ENCODE results near the gene MEIS2. TPM values are rescaled to one million over a fixed set of nuclear protein-coding genes. Genes with fewer than 3 reads are reported as not detected.

MEIS2 gene
- polyA plus RNA-seq, 1 donor, result 19.7 TPM

DNA sequence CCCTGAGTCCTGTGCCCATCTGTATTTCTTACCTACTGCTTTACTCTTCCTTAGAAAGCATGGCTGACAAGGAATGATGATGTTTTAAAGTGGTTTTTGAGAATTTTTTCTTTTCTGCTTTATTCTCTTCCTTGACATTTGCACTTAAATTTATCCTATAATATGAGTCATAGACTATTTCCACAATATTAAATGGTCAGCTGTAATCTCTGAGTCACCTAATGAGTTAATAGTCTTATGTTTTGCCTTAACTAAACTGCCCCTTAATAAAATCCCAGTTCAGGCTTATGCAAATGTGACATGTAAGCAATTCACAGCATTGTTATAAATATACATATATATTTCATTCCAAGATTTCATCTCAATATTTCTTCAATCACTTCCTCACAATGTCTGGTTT, 23.8 kb downstream of the MEIS2 start:
- Histone ChIP-seq H3K27ac (ENCODE audit: low read length) (no peak overlapping the region), H3K4me1 (ENCODE audit: control insufficient read depth, insufficient read depth, low read length) (no peaks in the 10 kb centered on the region), H3K9me3 (ENCODE audit: control insufficient read depth, low read depth, low read length) (no peaks in the 10 kb centered on the region), H3K36me3 (ENCODE audit: control insufficient read depth, insufficient read depth, low read length) (peaks cover 3% of the 10 kb centered on the region), H3K27me3 (ENCODE audit: control insufficient read depth, insufficient read depth, low read length) (no peaks in the 10 kb centered on the region), H3K4me3 (ENCODE audit: low read length) (no peak overlapping the region)
- DNase-seq, result no peak

DNA sequence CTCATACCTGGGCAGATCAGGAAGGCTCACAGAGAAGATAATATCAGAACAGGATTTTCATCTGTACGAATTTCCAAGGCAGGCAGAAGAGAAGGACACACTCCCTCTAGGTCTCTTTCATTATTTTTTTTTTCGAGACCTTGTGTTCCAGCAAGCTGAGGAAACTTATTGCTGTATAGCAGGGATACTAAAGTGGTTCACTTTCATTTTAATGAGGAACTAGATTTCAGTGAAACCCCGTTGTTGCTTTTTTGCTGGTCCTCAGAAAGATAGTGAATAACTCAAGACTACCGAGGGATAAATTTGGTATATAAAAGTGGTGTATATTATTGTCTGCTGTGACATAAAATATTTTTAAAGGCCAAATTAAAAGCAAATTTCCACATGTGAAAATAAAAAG, 24.6 kb downstream of the MEIS2 start:
- Histone ChIP-seq H3K36me3 (ENCODE audit: control insufficient read depth, insufficient read depth, low read length) (peaks cover 3% of the 10 kb centered on the region), H3K27ac (ENCODE audit: low read length) (no peak overlapping the region), H3K9me3 (ENCODE audit: control insufficient read depth, low read depth, low read length) (no peaks in the 10 kb centered on the region), H3K4me3 (ENCODE audit: low read length) (no peak overlapping the region), H3K27me3 (ENCODE audit: control insufficient read depth, insufficient read depth, low read length) (no peaks in the 10 kb centered on the region), H3K4me1 (ENCODE audit: control insufficient read depth, insufficient read depth, low read length) (no peaks in the 10 kb centered on the region)
- DNase-seq, result no peak
- WGBS (ENCODE audit: insufficient coverage, low lambda C conversion rate), result 100% methylated on average over 1 of the region's 4 CpGs

DNA sequence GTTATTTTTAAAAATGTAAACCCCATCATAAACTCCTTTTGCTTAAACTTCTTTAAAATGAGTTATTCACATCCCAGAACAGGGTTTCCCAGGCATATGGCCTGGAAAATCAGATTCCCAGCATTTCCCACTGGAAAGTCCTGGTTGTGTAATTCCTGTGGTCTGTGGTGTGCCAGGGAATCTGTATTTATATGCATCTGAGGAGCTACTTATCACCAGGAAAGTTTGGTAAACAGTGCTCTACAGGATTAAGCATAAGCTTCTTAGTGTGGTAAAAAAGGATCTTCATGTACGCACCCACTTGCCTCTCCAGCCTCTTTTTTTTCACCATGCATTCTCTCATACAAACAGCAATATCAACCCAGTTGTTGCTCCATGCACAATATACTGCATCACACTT, 28.2 kb downstream of the MEIS2 start:
- DNase-seq, result no peak
- 100% methylated on average over 1 of the region's 1 CpG for WGBS (ENCODE audit: insufficient coverage, low lambda C conversion rate)
- Histone ChIP-seq H3K27ac (ENCODE audit: low read length) (no peak overlapping the region), H3K36me3 (ENCODE audit: control insufficient read depth, insufficient read depth, low read length) (peaks cover 3% of the 10 kb centered on the region), H3K9me3 (ENCODE audit: control insufficient read depth, low read depth, low read length) (no peaks in the 10 kb centered on the region), H3K4me1 (ENCODE audit: control insufficient read depth, insufficient read depth, low read length) (no peaks in the 10 kb centered on the region), H3K4me3 (ENCODE audit: low read length) (no peak overlapping the region), H3K27me3 (ENCODE audit: control insufficient read depth, insufficient read depth, low read length) (no peaks in the 10 kb centered on the region)

DNA sequence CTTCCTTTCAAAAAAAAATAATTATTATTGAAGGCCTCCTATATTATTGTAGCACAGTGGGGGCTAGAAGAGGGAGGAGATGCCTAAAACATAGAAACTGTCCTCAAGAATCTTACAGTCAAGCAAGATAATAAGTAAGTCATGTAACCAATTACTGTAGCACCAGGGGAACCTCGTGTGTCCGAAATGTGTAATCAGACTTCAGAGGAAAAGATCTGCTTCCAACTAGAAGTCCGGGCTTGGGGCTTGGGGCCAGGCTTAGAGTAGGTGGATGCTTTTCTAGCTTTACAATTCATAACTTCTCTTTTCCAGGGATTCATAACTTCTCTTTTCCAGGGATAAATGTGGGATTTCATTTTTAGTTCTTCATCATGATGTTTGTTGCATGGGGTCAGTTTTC, 29.2 kb downstream of the MEIS2 start:
- H3K4me3 ChIP-seq (ENCODE audit: low read length), result no peak overlapping the region
- no peaks in the 10 kb centered on the region for H3K27me3 ChIP-seq (ENCODE audit: control insufficient read depth, insufficient read depth, low read length)
- H3K4me1 ChIP-seq (ENCODE audit: control insufficient read depth, insufficient read depth, low read length), result no peaks in the 10 kb centered on the region
- 100% methylated on average over 1 of the region's 3 CpGs for WGBS (ENCODE audit: insufficient coverage, low lambda C conversion rate)
- H3K27ac ChIP-seq (ENCODE audit: low read length), result no peak overlapping the region
- no peak for DNase-seq
- peaks cover 3% of the 10 kb centered on the region for H3K36me3 ChIP-seq (ENCODE audit: control insufficient read depth, insufficient read depth, low read length)
- H3K9me3 ChIP-seq (ENCODE audit: control insufficient read depth, low read depth, low read length), result no peaks in the 10 kb centered on the region

DNA sequence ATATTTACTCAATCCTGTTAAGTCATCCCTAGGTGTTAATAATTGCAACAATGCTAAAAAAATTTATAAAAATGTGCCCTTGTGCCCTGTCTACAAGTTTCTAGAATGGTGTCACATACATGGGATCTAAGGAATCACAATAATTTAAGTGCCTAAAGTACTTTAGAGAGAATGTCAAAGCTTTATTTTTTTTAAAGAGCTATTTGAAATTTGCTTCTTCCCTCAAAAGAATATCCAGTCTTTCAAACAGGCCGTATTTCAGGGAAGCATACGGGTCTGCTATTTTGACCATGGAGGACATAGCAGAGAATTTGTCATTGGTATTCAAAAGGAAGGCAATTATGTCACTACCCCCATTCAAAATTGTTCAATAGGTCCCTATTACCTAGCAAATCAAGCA, 29.7 kb downstream of the MEIS2 start:
- Histone ChIP-seq H3K36me3 (ENCODE audit: control insufficient read depth, insufficient read depth, low read length) (peaks cover 3% of the 10 kb centered on the region), H3K27me3 (ENCODE audit: control insufficient read depth, insufficient read depth, low read length) (no peaks in the 10 kb centered on the region), H3K4me3 (ENCODE audit: low read length) (no peak overlapping the region), H3K4me1 (ENCODE audit: control insufficient read depth, insufficient read depth, low read length) (no peaks in the 10 kb centered on the region), H3K9me3 (ENCODE audit: control insufficient read depth, low read depth, low read length) (no peaks in the 10 kb centered on the region), H3K27ac (ENCODE audit: low read length) (no peak overlapping the region)
- no peak for DNase-seq
- WGBS (ENCODE audit: insufficient coverage, low lambda C conversion rate), result 100% methylated on average over 1 of the region's 2 CpGs

DNA sequence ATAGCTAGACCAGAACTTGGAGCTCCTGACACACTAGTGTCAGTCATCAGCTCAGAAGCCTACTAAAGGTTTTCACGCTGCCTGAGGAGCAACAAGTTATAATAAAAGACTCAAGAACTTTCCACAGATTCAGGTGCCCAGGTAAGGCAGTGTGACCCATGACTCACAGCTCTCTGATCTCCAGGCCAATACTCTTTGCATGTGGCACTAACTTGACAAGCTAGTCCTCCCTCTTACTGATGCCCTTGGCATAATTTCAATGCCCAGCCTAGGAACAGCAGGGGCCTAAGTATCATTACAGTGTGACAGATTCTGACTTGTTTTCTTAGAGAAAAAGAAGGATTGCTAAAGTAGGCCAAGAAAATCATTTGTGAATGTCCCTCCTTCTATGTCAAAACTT, 38.4 kb downstream of the MEIS2 start:
- DNase-seq, result no peak

DNA sequence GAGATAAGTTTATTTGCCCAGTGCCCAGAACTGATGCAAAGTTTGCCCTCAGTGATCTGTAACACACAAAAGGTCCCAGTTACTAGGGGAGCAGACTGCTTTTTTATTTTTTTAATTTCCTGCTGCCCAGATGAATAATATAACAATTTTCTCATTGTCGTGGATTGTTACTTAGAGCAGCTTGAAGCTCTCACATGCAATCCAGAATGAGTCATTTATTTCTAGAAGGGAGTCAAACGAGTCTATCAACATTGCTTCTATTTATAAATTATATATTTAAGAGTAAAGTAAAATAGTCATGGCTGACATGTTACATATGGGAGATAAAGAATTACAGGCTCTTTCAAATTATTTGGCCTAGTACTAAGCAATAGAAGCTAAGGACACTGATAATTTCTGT, 41.3 kb downstream of the MEIS2 start:
- no peak overlapping the region for H3K27ac ChIP-seq (ENCODE audit: low read length)
- WGBS (ENCODE audit: insufficient coverage, low lambda C conversion rate), result no CpG with 5 or more reads among the region's 2 CpGs
- DNase-seq, result no peak
- no peaks in the 10 kb centered on the region for H3K36me3 ChIP-seq (ENCODE audit: control insufficient read depth, insufficient read depth, low read length)
- peaks cover 4% of the 10 kb centered on the region for H3K27me3 ChIP-seq (ENCODE audit: control insufficient read depth, insufficient read depth, low read length)
- no peaks in the 10 kb centered on the region for H3K9me3 ChIP-seq (ENCODE audit: control insufficient read depth, low read depth, low read length)
- no peak overlapping the region for H3K4me3 ChIP-seq (ENCODE audit: low read length)
- no peaks in the 10 kb centered on the region for H3K4me1 ChIP-seq (ENCODE audit: control insufficient read depth, insufficient read depth, low read length)

More for the DNA sequence above, 38.4 kb downstream of the MEIS2 start:
- Histone ChIP-seq H3K27ac (ENCODE audit: low read length) (no peak overlapping the region), H3K36me3 (ENCODE audit: control insufficient read depth, insufficient read depth, low read length) (no peaks in the 10 kb centered on the region), H3K4me1 (ENCODE audit: control insufficient read depth, insufficient read depth, low read length) (no peaks in the 10 kb centered on the region), H3K4me3 (ENCODE audit: low read length) (no peak overlapping the region), H3K9me3 (ENCODE audit: control insufficient read depth, low read depth, low read length) (no peaks in the 10 kb centered on the region), H3K27me3 (ENCODE audit: control insufficient read depth, insufficient read depth, low read length) (peaks cover 4% of the 10 kb centered on the region)
- no CpG with 5 or more reads among the region's 1 CpG for WGBS (ENCODE audit: insufficient coverage, low lambda C conversion rate)

DNA sequence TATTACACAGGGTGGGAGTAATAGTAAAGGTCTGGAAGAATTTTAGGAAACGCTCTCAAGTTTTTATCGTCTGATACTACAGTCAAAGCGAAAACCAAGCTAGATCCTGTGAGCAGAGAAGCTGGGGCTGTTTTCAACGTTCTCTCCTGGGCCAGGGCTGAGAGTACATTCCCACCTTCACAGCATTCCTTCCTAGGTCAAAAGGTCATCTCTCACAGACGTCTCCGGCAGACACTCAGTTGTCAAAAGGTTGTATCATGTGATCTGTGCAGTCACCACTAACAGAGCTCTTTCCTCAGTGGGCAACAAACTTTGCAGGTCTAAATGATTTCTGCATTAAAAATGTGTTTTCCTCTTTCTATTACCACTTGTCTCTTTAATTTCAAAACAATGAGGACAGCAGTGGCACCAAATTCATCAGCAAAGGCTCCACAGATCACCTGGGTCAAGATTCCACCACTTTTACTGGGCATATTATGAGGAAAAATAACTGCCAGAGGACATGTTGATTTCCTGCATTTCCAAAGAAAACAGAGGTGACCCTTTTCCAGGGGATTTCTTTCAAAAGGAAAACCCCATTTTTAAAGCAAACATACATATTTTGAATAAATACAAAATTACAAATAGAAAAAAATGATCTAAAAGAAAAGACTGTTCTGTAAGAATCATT, 41.9 kb downstream of the MEIS2 start:
- no peak overlapping the region for H3K27ac ChIP-seq (ENCODE audit: low read length)
- no peak for DNase-seq
- no peaks in the 10 kb centered on the region for H3K9me3 ChIP-seq (ENCODE audit: control insufficient read depth, low read depth, low read length)
- no peaks in the 10 kb centered on the region for H3K4me1 ChIP-seq (ENCODE audit: control insufficient read depth, insufficient read depth, low read length)
- H3K36me3 ChIP-seq (ENCODE audit: control insufficient read depth, insufficient read depth, low read length), result no peaks in the 10 kb centered on the region
- H3K27me3 ChIP-seq (ENCODE audit: control insufficient read depth, insufficient read depth, low read length), result peaks cover 4% of the 10 kb centered on the region
- no CpG with 5 or more reads among the region's 6 CpGs for WGBS (ENCODE audit: insufficient coverage, low lambda C conversion rate)
- H3K4me3 ChIP-seq (ENCODE audit: low read length), result no peak overlapping the region

DNA sequence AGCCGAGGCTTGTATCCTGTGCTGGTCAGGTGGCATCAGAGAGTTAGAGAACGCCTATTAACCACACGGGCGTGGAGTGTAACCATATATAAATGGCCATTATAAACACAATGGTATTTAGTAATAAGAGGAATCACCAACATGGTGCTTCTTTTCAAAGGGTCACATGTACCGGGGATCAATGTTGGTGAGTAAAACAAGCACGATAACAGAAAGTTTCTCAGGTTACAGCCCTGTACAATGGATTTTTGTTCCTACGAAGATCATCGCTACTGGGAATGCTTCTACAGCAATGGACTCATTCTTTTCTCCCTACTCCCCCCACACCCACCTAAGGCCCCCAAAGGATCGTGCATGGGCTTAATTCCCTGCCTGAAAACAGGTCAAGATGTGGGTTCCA, 42.5 kb downstream of the MEIS2 start:
- H3K27me3 ChIP-seq (ENCODE audit: control insufficient read depth, insufficient read depth, low read length), result peaks cover 4% of the 10 kb centered on the region
- no peak for DNase-seq
- no peak overlapping the region for H3K27ac ChIP-seq (ENCODE audit: low read length)
- no CpG with 5 or more reads among the region's 9 CpGs for WGBS (ENCODE audit: insufficient coverage, low lambda C conversion rate)
- H3K4me1 ChIP-seq (ENCODE audit: control insufficient read depth, insufficient read depth, low read length), result no peaks in the 10 kb centered on the region
- no peak overlapping the region for H3K4me3 ChIP-seq (ENCODE audit: low read length)
- H3K9me3 ChIP-seq (ENCODE audit: control insufficient read depth, low read depth, low read length), result no peaks in the 10 kb centered on the region
- no peaks in the 10 kb centered on the region for H3K36me3 ChIP-seq (ENCODE audit: control insufficient read depth, insufficient read depth, low read length)

DNA sequence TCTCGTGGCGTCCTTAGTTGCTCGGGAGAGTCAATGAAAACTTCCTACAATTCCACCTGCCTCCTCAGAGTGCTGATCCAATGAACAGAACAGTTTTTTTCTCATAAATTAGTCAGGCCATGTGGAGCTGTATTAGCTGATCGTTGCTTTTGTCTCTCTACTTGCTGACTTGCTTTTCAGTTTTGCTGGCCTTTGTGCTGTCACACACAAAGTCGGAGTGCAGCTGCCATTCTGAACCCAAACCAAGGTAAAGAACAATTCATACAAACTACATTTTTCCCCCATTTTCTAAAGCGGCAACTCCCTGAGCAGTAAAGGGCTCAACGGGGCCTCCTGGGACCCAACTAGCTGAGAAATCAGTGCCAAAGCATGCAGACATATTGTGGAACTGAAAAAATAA, 43.1 kb downstream of the MEIS2 start:
- Histone ChIP-seq H3K27ac (ENCODE audit: low read length) (no peak overlapping the region), H3K36me3 (ENCODE audit: control insufficient read depth, insufficient read depth, low read length) (no peaks in the 10 kb centered on the region), H3K27me3 (ENCODE audit: control insufficient read depth, insufficient read depth, low read length) (peaks cover 4% of the 10 kb centered on the region), H3K4me3 (ENCODE audit: low read length) (no peak overlapping the region), H3K9me3 (ENCODE audit: control insufficient read depth, low read depth, low read length) (no peaks in the 10 kb centered on the region), H3K4me1 (ENCODE audit: control insufficient read depth, insufficient read depth, low read length) (no peaks in the 10 kb centered on the region)
- DNase-seq, result no peak
- no CpG with 5 or more reads among the region's 7 CpGs for WGBS (ENCODE audit: insufficient coverage, low lambda C conversion rate)

All from large intestine (tissue), 3 donors.